ENCODE data around the gene TMEM269.

The TMEM269 gene, protein sequence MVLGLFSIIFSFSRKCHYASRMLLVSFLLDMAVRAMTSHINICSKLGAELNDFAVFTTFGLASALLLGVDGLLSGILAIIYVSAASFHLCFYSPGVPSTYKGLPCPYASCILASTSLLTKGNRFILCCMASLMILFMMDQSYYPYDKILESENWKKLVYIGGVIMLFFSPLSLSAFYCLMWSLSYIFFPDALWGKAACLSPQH

DNA sequence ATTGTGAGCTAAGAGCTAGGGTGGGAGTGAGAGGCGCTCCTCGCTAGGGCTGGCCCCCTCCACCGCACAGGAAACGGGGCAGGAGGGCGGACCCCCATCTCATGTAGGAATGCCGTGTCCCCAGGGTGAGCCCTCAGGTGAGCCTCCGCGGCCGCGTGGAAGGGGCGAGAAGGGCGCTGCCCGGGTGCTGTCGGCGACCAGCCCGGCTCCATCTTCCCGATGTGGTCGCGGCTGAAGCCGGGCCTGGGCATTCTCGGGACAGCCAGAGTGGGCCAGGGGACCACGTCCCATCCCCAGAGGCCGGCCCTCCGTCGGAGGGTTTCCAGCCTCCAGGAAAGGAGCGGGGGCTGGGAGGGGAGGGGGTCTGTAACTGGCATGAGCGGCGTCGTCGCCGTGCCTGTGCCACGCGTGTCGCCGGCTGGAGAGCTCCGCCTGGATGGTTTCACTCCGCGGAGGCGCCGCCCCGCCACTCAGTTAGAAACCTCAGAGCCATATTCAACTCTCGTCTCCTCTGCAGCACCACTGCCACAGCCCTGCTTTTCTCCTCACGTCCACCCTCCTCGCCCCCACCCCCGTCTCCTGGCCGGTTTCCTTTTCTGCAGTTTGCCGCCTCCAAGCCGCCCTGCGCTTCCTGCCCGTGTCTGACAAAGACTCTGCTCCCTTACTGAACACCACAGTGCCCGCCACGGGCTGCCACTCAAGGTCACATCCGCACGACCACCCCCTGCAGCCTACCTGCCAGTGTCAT is at the start of gene TMEM269:
Gene TMEM269, plus strand, starts transcription at position 46 of the 748 bp plus-strand sequence. CDS start 4,903 bp downstream, outside the sequence.
- no peak for DNase-seq

- no peak for DNase-seq
Measured at GRCh38 chr1:42735056-42735455, 49.7 kb upstream of the TMEM269 start.

DNA sequence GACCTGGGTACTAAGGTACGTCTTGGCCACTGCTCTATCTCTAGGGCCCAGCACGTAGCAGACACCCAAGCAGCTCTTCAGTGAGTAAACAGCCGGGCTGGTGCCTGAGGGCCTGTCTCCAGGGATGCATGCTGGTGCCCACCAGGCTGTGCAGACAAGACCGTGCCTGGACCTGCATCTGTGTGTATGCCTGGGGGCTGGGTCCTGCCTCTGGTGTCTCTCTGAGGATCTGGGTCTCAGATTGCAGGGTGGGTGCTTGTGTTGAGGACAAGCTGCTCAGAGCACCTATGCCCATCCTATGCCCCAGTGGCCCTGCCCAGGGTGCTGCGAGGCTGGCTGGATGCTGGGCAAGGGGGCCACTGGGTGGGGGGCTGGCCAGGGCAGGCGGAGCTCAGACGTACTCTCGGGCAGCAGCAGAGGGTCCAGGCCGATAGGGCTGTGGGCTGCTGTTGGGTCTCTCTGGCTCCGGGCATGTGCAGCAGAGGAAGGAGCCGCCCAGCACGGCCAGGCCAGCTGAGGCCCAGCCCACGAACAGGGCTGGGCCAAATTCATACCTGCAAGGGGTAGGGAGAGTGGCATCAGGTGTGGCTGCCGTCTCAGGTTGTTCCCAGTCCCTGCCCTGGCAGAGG is 49.2 kb upstream of the TMEM269 start:
- DNase-seq, result no peak

DNA sequence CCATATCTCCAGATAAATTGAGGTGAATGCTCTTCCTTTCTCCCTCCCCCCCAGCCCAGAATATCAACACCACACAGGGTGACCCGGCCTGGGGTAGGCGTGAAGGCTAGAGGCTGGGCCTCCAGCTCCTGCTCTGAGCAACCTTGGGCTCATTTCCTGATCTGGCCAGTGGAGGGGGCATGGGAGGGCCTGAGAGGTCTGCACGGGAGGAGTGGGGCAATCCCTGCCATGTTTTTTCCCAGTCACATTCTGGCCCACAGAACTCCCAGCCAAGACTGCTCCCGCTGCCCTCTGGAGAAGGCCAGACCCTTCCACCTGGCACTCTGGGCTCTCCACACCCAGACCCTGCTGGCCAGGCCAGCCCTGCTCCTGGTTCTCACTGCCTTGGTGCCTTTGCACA is 48.6 kb upstream of the TMEM269 start:
- no peak for DNase-seq

- no peak for DNase-seq
Measured at GRCh38 chr1:42736571-42737200, 48.1 kb upstream of the TMEM269 start.

DNA sequence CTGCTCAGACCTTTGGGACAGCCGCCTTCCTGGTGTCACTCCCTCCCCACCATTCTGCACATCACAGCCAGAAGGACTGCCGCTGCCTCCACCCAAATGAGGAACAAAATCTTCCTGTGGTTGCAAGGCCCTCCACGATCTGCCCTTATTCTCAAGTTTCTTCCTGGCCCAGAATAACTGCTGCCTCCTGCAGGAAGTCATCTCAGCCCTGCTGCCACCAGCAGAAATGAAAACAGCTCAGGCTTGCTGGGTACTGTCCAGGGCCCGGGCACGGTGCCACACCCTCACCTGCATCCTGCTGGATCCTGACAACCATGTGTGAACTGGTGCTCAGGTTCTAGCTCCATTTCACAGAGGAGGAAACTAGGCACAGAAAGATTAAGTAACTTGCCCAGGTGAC is 47.5 kb upstream of the TMEM269 start:
- DNase-seq, result no peak

GRCh38 chr1:42737986-42738677 is 46.7 kb upstream of the TMEM269 start:
- no peak for DNase-seq

- DNase-seq, result no peak
Measured at GRCh38 chr1:42738678-42739226, 46.0 kb upstream of the TMEM269 start.

- no peak for DNase-seq
Measured at GRCh38 chr1:42739753-42740700, 44.8 kb upstream of the TMEM269 start, which contains the start of gene CLDN19. TSS of gene CLDN19 (minus strand) at chr1:42740236. CDS start at chr1:42740063, 173 bp downstream.

DNA sequence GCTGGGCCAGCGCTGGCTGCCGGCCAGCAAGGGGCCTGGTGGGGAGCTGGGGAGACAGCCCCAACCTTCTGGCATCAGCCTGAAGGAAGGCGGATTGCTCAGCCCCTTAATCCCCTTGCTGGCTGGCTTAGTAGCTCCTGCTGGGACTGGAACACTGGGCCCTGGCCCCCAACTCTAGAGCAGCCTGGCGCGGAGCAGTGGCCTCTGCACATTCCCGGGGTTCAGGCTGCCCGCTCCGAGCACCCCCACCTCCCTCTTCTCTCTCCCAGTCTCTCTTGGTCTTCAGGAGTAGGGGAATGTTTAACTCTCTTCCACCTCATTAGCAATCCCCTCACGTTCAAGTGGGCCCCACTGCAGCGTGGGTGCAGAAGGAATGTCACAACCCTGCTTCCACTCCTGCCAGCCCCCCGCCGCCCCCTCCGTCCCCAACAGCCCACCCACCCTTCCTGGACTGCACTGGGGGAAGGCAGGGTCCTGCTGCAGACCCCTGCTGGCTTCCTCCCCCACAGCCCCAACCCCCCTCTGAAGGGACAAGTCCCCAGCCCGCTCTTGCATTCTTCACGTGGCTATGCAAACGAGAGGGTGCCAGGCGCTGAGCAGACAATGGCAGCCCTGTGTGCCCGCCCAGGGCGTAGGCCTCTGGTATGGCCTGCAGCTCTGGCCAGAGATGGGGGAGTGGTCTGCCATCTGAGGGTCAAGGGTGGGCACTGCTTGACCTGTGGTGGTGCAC is 43.8 kb upstream of the TMEM269 start:
- no peak for DNase-seq

DNA sequence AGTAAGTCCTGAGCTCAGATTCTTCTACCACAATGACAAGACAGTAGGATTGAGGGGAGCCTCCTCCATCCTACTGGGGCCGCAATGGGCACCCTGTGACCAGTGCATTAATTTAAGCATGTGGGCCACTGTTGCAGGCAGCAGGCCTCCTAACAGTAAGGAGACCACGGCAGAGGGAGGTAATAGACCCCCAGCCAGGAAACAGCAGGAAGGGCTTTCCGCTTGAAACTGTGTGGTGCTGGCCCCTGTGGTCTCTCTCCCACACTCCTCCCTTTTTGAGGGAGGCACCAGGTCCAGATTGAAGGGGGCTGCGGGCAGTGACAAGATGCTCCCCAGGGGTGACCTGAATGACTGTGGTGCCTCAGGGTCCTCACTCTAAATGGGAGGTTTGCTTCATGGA is 43.1 kb upstream of the TMEM269 start:
- DNase-seq, result no peak

DNA sequence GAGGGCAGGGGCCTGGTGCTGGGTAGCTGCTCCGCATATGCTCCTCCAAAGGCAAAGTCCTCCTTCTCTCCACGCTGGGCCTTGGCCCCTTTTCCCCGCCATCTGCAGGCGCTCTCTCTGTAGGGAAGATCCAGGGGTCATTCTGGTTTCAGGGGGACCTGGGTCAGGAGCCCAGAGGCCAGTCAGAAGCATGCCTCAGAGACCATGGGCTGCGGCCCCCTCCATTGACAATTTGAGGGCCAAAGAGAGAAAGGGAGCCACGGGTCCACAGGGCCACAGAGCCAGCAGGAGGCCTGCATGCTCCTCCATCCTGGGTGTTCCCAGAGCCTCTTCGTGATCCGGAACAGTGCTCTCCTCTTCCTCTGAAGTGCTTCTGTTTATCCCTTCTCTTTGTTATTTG is 42.6 kb upstream of the TMEM269 start:
- no peak for DNase-seq

GRCh38 chr1:42742617-42743316 is 42.0 kb upstream of the TMEM269 start:
- DNase-seq, result no peak

GRCh38 chr1:42743317-42744147 is 41.3 kb upstream of the TMEM269 start:
- DNase-seq, result no peak

GRCh38 chr1:42744148-42744413 is 40.7 kb upstream of the TMEM269 start:
- DNase-seq, result no peak

DNA sequence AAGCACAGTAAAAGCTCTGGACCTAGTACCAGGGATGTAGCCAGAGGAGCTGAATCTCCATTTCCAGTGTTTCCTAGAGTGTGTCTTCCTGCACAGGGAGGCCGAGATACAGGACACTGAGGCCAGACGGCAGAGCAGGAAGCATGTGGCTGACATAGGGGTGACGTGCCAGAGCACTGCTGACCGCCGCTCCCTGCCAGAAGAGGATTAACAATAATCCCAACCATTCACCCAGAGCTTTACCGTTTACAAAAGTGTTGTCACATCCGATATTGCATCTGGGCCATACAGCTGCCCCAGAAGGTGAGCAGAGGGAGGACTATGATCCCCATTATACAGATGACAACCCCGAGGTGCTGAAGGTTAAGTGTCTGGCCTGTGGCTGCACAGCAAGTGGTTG is 38.9 kb upstream of the TMEM269 start:
- no peak for DNase-seq

DNA sequence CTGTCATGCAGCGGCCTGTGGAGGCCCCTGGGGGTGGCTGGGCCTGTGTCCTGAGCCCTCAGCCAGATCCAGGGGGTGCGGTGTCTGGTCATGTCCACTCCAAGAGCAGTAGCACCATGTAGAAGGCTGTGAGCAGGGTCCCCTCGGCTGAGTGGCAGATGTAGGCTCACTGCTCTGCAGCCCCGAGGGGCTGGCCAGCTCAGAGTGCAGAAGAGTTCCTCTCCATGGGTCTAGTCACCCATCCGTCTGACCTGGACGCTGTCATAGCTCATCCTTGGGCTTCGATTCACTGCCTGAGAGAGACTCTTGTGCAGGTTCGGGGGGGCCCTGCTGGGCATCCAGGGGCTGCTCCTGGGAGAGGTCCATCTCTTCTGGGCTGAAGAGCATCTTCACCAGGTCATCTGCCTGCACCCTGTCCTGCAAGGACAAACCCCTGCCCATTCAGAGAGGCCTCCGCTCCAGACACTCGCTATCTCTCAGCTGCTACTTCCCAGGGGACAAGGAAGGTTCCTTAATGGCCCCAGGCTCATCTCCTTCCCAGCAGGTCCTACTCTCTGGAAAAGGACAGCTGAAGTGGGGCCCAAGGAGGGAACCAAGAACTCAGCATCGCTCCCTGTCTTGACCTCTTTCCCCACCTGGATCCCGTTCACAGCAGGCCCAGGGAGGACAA is 38.2 kb upstream of the TMEM269 start:
- DNase-seq, result no peak

- DNase-seq, result no peak
Measured at GRCh38 chr1:42747125-42747524, 37.7 kb upstream of the TMEM269 start.

- DNase-seq, result no peak
Measured at GRCh38 chr1:42748021-42748420, 36.8 kb upstream of the TMEM269 start.

All from NCI-H446 treated with DMSO at 0.1 percent for 48 hours (cell line).